IgD-negative memory B cell (primary cell): Measurements from ENCODE around the gene POLR3C. TPM values are rescaled to one million over a fixed set of nuclear protein-coding genes. Genes with fewer than 3 reads are reported as not detected.
A peak's percentile ranks its signal among the peaks of the same experiment; 100 is the strongest.
"Not testable (repeated sequence)": the region's sequence is repeated elsewhere in the genome, so short reads cannot be mapped to it uniquely, and the experiment has no call there.

Experiments
- H3K27ac Mint-ChIP-seq, 3 donors: one replicate each; pipeline ENCODE4 v1.8.0; 2020 to 2022; ENCODE audit warnings: mild to moderate bottlenecking in 3 of 3, mixed read lengths in 3 of 3, moderate library complexity in 1 of 3
- H3K27me3 Mint-ChIP-seq: one replicate; pipeline ENCODE4 v1.8.0; 2021; ENCODE audit warnings: mixed read lengths
- H3K36me3 Mint-ChIP-seq: one replicate; pipeline ENCODE4 v1.8.0; 2020; ENCODE audit warnings: mild to moderate bottlenecking, mixed read lengths
- H3K4me1 Mint-ChIP-seq, 3 donors: one replicate each; pipeline ENCODE4 v1.8.0; 2020 to 2022; ENCODE audit warnings: mixed read lengths in 3 of 3, mild to moderate bottlenecking in 1 of 3
- H3K4me3 Mint-ChIP-seq, 4 donors: one replicate each; pipeline ENCODE4 v1.8.0; 2020 to 2022; ENCODE audit warnings: mild to moderate bottlenecking in 4 of 4, mixed read lengths in 4 of 4, moderate library complexity in 3 of 4
- H3K9me3 Mint-ChIP-seq, 3 donors: one replicate each; pipeline ENCODE4 v1.8.0; 2020 to 2021; ENCODE audit warnings: mixed read lengths in 3 of 3, mild to moderate bottlenecking in 1 of 3
- polyA plus RNA-seq: library from polyadenylated mRNA; unstranded; fragments of 300-500 nt; fragmentation: Illumina TruSeq; gene quantifications from one replicate; pipeline ENCODE4 v1.2.3, GENCODE V29; 2021

POLR3C gene, protein sequence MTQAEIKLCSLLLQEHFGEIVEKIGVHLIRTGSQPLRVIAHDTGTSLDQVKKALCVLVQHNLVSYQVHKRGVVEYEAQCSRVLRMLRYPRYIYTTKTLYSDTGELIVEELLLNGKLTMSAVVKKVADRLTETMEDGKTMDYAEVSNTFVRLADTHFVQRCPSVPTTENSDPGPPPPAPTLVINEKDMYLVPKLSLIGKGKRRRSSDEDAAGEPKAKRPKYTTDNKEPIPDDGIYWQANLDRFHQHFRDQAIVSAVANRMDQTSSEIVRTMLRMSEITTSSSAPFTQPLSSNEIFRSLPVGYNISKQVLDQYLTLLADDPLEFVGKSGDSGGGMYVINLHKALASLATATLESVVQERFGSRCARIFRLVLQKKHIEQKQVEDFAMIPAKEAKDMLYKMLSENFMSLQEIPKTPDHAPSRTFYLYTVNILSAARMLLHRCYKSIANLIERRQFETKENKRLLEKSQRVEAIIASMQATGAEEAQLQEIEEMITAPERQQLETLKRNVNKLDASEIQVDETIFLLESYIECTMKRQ
- 54.0 TPM for polyA plus RNA-seq

DNA sequence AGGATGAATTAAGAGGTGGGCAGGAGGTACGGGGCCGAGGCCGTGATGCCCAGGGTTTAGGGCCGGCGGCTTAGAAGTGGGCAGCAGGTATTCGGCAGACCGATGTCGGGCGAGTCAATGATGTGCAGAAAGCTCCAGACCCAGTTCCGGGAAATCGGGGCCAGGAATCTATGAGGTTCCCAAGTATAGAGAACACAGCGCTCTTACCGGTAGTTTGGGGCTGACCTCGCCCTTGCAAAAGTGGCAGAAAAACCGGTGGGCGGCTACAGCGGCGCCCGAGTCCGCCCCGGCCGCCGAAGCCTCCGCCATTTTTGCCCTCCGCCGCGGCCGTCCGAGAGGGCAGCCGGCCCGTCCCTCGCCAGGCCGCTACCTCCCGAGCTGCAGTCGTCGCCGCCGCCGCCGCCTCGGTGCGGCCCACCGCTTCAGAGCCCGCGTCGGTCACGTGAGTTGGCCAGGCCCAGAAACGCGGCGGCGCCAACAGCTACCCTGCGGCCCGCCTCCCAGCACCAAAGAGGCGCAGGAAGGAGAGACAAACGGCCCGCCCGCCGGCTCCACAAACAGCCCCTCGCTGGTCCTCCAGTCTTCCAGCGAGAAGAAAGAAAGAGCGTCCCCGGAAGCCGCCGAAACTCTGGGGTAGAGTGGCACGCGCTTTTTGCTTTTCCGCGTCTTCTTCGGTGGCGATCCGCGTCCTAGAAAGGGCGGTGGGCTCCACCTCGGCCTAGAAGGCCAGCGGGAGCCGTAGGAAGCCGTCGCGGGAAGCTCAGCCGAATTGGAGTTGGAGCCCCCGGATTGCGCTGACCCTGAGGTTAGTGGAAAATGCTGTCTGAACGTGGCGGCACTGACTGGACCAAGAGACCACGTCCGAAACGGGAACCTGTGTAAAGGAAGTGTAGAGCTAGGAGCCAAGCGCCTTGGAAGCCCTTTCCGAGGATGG is at the start of gene POLR3C, which contains the start of gene RNF115:
POLR3C (plus strand) TSS at position 636 of the 934 bp plus-strand sequence. CDS start 1,577 bp downstream, outside the sequence.
RNF115 (minus strand) TSS at position 531 of the 934 bp plus-strand sequence; CDS start at position 309, 222 bp downstream.
- Mint-ChIP-seq H3K9me3 (no peaks in the 10 kb centered on the region), H3K36me3 (peaks cover 14% of the 10 kb centered on the region), H3K4me3 (peak within 1 kb of the TSS; percentile 96 to 99 (median 98)), H3K27me3 (no peaks in the 10 kb centered on the region), H3K27ac (peak within 1 kb of the TSS; percentile 76 to 97 (median 96)), H3K4me1 (peaks cover 9 to 22% (median 18%) of the 10 kb centered on the region in 3 donors)

GRCh38 chr1:145777357-145778145 is 46.4 kb upstream of the POLR3C start:
- Mint-ChIP-seq H3K36me3 (peaks cover 8% of the 10 kb centered on the region), H3K9me3 (no peaks in the 10 kb centered on the region), H3K27ac (no peak overlapping the region), H3K27me3 (no peaks in the 10 kb centered on the region), H3K4me3 (peak overlapping the region in 1 of 4 donors; percentile 14), H3K4me1 (peaks cover 0 to 3% (median 0%) of the 10 kb centered on the region in 3 donors)

- Mint-ChIP-seq H3K9me3 (no peaks in the 10 kb centered on the region), H3K4me3 (no peak overlapping the region), H3K36me3 (peaks cover 8% of the 10 kb centered on the region), H3K27ac (no peak overlapping the region), H3K27me3 (no peaks in the 10 kb centered on the region), H3K4me1 (peaks cover 0 to 3% (median 0%) of the 10 kb centered on the region in 3 donors)
Observed at GRCh38 chr1:145778146-145778540, 45.9 kb upstream of the POLR3C start.

GRCh38 chr1:145782272-145783099 is 41.5 kb upstream of the POLR3C start:
- H3K27ac Mint-ChIP-seq: no peak overlapping the region
- H3K27me3 Mint-ChIP-seq: no peaks in the 10 kb centered on the region
- H3K4me3 Mint-ChIP-seq: no peak overlapping the region
- H3K9me3 Mint-ChIP-seq: no peaks in the 10 kb centered on the region
- peaks cover 9% of the 10 kb centered on the region for H3K36me3 Mint-ChIP-seq
- H3K4me1 Mint-ChIP-seq: peaks cover 0 to 13% (median 4%) of the 10 kb centered on the region in 3 donors

GRCh38 chr1:145784409-145784808 is 39.6 kb upstream of the POLR3C start:
- H3K36me3 Mint-ChIP-seq: peaks cover 11% of the 10 kb centered on the region
- peaks cover 0 to 11% (median 4%) of the 10 kb centered on the region in 3 donors for H3K4me1 Mint-ChIP-seq
- no peak overlapping the region for H3K4me3 Mint-ChIP-seq
- H3K27me3 Mint-ChIP-seq: no peaks in the 10 kb centered on the region
- no peak overlapping the region for H3K27ac Mint-ChIP-seq
- no peaks in the 10 kb centered on the region for H3K9me3 Mint-ChIP-seq

- Mint-ChIP-seq H3K9me3 (no peaks in the 10 kb centered on the region), H3K4me1 (peaks cover 0 to 11% (median 4%) of the 10 kb centered on the region in 3 donors), H3K27me3 (no peaks in the 10 kb centered on the region), H3K36me3 (peaks cover 11% of the 10 kb centered on the region), H3K27ac (peak overlapping the region in 1 of 3 donors; percentile 22), H3K4me3 (no peak overlapping the region)
Observed at GRCh38 chr1:145785547-145785946, 38.5 kb upstream of the POLR3C start.

DNA sequence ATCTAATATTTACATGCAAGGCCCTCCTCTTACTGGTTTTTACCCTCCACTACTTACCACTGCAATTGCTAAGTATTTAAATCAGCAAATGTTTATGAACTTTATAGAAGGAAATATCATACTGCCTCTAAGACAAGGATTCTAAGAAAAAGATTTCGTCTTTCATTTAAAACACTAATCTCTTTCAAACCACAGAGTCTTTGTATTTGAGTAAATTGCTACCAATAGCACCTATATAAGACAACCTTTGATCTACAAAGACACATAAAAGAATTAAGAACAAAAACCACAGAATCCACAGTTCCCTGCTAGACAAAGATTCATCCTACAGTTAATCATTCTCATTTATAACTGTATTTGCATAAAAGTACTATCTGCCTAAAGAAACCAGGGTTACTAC is 37.7 kb upstream of the POLR3C start:
- no peaks in the 10 kb centered on the region for H3K27me3 Mint-ChIP-seq
- no peak overlapping the region for H3K27ac Mint-ChIP-seq
- peaks cover 9% of the 10 kb centered on the region for H3K36me3 Mint-ChIP-seq
- H3K9me3 Mint-ChIP-seq: no peaks in the 10 kb centered on the region
- H3K4me3 Mint-ChIP-seq: no peak overlapping the region
- peaks cover 0 to 11% (median 4%) of the 10 kb centered on the region in 3 donors for H3K4me1 Mint-ChIP-seq

- no peak overlapping the region for H3K4me3 Mint-ChIP-seq
- H3K9me3 Mint-ChIP-seq: no peaks in the 10 kb centered on the region
- H3K36me3 Mint-ChIP-seq: peaks cover 15% of the 10 kb centered on the region
- no peak overlapping the region for H3K27ac Mint-ChIP-seq
- H3K4me1 Mint-ChIP-seq: peaks cover 4 to 14% (median 5%) of the 10 kb centered on the region in 3 donors
- H3K27me3 Mint-ChIP-seq: no peaks in the 10 kb centered on the region
Observed at GRCh38 chr1:145788580-145788979, 35.4 kb upstream of the POLR3C start.

DNA sequence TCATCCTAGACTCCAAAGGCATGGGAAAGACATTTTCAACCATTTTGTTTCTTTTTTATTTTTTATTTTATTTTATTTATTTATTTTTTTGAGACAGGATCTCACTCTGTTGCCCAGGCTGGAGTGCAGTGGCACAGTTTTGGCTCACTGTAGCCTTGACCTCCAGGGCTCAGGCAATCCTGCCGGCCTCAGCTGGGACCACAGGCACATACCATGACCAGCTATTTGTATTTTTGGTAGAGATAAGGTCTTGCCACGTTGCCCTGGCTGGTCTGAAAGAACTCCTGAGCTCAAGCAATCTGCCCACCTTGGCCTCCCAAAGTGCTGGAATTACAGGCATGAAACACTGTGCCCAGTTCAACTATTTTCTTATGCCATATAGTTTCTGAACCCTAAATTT is 32.1 kb upstream of the POLR3C start:
- H3K4me3 Mint-ChIP-seq, H3K27me3 Mint-ChIP-seq, H3K4me1 Mint-ChIP-seq, H3K27ac Mint-ChIP-seq: not testable (repeated sequence)
- Mint-ChIP-seq H3K9me3 (peaks cover 5 to 12% (median 9%) of the 10 kb centered on the region in 3 donors), H3K36me3 (peaks cover 21% of the 10 kb centered on the region)

DNA sequence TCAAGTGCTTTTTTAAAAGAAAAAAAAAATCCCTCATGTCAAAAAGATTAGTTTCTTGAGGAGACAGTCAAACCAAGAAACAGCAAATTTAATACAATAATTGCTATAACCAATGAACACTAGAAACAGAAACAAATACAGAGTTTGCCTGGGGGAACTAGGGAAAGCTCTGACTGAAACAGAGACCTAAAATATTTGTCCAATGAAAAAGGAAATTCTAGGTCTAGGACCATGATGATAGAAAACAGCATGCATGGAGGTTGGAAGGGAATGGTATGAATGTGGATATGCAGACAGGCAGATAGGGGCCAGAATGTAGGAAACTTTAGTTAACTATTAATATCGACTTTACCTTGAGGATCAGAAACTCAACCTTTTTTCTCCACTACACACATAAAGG is 31.5 kb upstream of the POLR3C start:
- H3K4me3 Mint-ChIP-seq: no peak overlapping the region
- H3K9me3 Mint-ChIP-seq: peaks cover 8 to 16% (median 12%) of the 10 kb centered on the region in 3 donors
- H3K27me3 Mint-ChIP-seq: no peaks in the 10 kb centered on the region
- peaks cover 0 to 5% (median 5%) of the 10 kb centered on the region in 3 donors for H3K4me1 Mint-ChIP-seq
- peaks cover 21% of the 10 kb centered on the region for H3K36me3 Mint-ChIP-seq
- peak overlapping the region in 1 of 3 donors; percentile 53 for H3K27ac Mint-ChIP-seq

DNA sequence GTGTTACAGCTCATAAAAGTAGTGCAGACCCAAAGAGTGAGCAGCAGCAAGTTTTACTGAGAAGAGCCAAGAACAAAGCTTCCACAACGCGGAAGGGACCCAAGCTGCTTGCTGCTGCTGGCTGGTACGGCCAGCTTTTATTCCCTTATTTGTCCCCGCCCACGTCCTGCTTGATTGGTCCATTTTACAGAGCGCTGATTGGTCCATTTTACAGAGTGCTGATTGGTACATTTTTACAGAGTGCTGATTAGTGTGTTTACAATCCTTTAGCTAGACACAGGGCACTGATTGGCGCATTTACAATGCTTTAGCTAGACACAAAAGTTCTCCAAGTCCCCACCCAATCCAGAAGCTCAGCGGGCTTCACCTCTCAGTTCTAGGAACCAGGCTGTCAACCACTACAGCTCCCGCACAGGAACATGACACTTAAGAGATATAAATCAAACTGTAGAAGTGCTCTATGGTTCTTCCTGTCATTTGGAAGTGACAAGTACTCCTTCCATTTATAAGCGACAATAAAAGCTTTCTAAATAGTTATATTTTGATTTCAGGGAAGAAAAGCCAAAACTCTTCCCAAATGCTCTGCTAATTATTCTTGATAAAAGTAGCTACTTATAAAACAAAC is 28.6 kb upstream of the POLR3C start:
- H3K4me1 Mint-ChIP-seq: peaks cover 0 to 9% (median 7%) of the 10 kb centered on the region in 3 donors
- H3K9me3 Mint-ChIP-seq: peaks cover 11 to 19% (median 16%) of the 10 kb centered on the region in 3 donors
- no peaks in the 10 kb centered on the region for H3K27me3 Mint-ChIP-seq
- peaks cover 22% of the 10 kb centered on the region for H3K36me3 Mint-ChIP-seq
- no peak overlapping the region for H3K4me3 Mint-ChIP-seq
- H3K27ac Mint-ChIP-seq: peak overlapping the region in 1 of 3 donors; percentile 16

GRCh38 chr1:145796753-145797152 is 27.2 kb upstream of the POLR3C start:
- Mint-ChIP-seq H3K27ac (no peak overlapping the region), H3K36me3 (peaks cover 26% of the 10 kb centered on the region), H3K4me3 (peak overlapping the region in 1 of 4 donors; percentile 3), H3K4me1 (peaks cover 1 to 9% (median 9%) of the 10 kb centered on the region in 3 donors), H3K9me3 (peaks cover 11 to 19% (median 16%) of the 10 kb centered on the region in 3 donors), H3K27me3 (no peaks in the 10 kb centered on the region)

- H3K27ac Mint-ChIP-seq: no peak overlapping the region
- H3K9me3 Mint-ChIP-seq: peaks cover 11 to 19% (median 16%) of the 10 kb centered on the region in 3 donors
- H3K36me3 Mint-ChIP-seq: peaks cover 16% of the 10 kb centered on the region
- H3K4me1 Mint-ChIP-seq: peaks cover 12 to 15% (median 14%) of the 10 kb centered on the region in 3 donors
- H3K27me3 Mint-ChIP-seq: no peaks in the 10 kb centered on the region
- peak overlapping the region in 1 of 4 donors; percentile 38 for H3K4me3 Mint-ChIP-seq
Observed at GRCh38 chr1:145799806-145800205, 24.2 kb upstream of the POLR3C start.
